ENCODE measurements around the gene EYA2.

The EYA2 gene

DNA sequence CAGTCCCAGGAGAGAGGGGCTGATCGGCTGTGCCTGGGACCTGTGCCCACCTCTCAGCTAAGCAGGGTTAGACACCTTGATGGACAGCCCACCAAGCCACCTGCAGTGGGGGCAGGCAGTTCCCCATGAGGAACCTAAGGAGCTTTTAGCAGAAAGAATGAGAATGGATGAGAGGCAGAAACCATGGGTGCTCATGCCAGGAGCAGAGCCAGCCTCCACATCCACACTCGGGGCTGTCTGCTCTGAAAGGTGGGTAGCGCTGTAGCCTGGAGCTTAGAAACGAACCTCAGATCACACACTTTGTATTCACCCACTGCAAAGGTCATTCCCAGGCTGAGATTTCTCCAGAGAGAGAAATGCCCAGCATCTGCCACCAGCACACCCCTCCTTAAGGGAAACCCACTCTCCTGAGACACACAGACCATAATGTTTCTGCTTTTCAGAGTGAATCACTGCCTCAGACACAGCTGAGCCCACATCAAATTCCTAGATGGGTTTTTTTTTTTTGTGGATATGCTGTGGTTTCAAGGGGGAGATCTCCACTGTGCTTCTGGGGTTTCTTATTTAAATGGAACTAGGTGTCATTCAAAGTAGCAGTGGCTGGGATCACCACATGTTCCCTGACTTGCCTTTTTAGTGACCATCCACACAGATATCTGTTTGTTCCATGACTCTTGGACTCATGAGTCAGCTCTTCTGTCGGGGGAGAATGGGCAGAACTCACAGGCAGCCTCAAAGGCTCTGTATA lies 218.9 kb downstream of the EYA2 start:
- no peak for DNase-seq (ENCODE audit: extremely low read depth, low read depth)
- TF ChIP-seq, protein P1, sequence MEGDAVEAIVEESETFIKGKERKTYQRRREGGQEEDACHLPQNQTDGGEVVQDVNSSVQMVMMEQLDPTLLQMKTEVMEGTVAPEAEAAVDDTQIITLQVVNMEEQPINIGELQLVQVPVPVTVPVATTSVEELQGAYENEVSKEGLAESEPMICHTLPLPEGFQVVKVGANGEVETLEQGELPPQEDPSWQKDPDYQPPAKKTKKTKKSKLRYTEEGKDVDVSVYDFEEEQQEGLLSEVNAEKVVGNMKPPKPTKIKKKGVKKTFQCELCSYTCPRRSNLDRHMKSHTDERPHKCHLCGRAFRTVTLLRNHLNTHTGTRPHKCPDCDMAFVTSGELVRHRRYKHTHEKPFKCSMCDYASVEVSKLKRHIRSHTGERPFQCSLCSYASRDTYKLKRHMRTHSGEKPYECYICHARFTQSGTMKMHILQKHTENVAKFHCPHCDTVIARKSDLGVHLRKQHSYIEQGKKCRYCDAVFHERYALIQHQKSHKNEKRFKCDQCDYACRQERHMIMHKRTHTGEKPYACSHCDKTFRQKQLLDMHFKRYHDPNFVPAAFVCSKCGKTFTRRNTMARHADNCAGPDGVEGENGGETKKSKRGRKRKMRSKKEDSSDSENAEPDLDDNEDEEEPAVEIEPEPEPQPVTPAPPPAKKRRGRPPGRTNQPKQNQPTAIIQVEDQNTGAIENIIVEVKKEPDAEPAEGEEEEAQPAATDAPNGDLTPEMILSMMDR (IDR thresholded peaks at IDR 0.05; ENCODE audit: low read depth, low read length), result no peak

DNA sequence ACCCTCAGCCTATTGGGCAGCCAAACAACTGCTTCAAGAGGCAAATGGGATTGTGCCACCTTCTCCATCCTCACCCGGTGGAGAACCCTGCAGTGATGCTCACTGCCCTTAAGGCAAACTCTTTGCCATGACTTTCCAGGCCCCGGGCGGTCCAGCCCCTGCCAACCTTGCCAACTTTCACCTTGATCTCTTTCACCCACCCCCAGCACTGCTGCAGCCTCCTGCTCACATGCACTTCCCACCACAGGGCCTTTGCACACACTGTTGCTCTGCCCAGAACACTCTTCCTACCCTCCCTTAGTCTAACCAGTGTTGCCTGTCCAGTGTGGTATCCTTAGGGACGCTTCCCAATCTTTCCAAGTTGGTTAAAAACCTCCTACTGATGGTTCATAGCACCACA lies 221.1 kb downstream of the EYA2 start:
- DNase-seq (ENCODE audit: extremely low read depth, low read depth), result no peak
- TF ChIP-seq, protein P1 (IDR thresholded peaks at IDR 0.05; ENCODE audit: low read depth, low read length), result no peak

DNA sequence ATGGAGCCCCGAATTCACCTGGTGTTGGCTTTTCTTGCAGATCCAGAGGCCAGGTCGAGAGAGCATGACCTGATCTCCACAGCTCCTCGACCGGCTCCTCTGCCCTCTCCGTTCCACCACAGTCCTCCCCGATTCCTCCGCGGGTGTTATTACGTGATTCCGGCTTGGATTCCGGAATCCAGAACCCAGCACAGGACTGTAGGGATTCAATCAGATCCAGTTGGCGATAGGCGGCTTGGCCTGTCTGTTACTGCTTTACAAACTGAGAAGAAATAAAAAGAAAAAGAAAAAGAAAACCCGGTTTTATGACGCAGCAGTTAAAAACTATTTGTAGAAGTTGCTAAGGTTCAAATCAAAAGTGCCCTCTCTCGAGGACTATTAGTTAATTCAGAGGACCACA lies 222.7 kb downstream of the EYA2 start:
- TF ChIP-seq, protein P1 (IDR thresholded peaks at IDR 0.05; ENCODE audit: low read depth, low read length), result no peak
- no peak for DNase-seq (ENCODE audit: extremely low read depth, low read depth)

DNA sequence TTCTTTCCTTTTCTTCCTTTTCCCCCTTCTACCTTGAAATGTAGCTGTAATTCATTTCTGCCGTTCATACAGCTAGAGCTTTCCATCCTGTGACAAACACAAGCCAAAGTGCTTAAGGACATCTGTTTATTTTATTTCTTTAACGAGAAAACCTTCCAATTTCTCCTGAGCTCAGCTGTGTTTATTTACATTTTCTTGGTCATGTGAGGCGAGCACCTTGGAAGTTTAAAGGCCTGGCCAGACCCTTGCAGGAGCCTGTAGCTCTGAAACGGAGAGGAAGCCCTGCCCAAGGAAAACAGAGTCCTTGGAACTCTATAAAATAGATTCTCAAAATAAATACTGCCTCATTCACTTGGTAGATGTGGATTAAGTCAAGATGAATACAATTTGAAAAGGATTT lies 223.1 kb downstream of the EYA2 start:
- TF ChIP-seq, protein P1 (IDR thresholded peaks at IDR 0.05; ENCODE audit: low read depth, low read length), result no peak
- DNase-seq (ENCODE audit: extremely low read depth, low read depth), result no peak

DNA sequence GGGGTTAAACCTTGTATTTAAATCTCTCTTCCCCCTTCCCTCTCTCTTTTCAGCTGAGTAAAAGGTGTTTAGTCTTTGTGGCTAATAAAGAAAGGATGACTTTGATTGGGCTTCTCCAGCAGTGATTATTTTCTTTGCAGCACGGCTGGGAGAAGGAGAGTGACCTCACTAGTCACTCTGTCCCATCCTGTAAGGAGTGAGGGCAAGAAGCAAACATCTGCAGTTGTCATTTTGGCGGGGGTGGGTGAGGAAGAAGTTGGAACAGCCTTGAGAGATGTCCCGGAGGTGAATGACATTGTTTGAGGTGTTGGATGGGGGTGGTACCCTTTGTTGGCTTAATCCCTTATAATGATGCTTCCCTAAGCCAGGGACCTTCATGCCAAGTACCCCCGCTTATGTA lies 223.6 kb downstream of the EYA2 start:
- no peak for DNase-seq (ENCODE audit: extremely low read depth, low read depth)
- TF ChIP-seq, protein P1 (IDR thresholded peaks at IDR 0.05; ENCODE audit: low read depth, low read length), result no peak

DNA sequence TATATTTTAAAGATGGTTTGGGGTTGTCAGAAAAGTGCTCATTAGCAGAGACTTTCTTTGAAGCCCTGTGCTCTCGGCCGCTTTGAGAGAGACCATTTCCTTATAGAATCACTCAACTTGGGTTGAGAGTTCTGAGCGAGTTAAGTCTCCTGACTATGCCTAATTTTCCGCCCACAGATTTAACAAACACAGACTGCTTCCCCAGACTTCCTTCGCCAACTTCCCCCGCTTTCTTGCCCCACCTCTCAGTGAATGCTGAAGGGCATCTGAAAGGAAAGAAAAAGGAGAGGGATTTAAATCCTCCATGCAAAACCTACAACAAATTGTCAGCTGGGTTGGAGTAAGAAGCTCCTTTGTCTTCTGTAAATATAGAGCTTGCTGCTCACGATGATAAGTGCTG lies 224.0 kb downstream of the EYA2 start:
- TF ChIP-seq, protein P1 (IDR thresholded peaks at IDR 0.05; ENCODE audit: low read depth, low read length), result no peak

DNA sequence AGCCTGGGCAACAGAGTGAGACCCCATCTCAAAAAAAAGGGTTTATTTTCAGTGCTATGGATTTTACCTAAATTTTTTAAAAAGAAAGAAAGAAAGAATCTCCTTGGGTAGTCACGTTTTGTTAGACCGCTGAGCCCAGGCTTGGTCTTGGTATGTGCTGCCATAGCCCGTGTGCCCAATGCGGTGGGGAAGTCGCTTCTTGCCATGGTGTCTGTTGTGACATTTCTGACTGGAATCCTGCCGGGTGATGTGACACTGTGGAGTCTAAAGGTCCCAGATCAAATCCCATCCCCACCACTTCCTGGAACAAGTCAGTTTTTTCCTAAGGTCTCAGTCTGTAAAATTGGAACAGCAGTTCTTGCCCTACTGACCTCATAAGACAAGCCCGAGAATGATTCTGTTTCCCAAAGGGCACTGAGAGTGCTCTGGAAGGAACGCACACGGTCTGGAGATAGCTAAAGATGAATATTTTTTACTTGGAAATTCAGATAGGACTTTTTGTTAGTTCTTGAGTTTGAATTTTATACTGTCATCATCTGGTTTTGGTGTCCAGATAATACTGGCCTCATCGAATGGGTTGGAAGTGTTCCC lies 225.8 kb downstream of the EYA2 start:
- DNase-seq (ENCODE audit: extremely low read depth, low read depth), result no peak
- TF ChIP-seq, protein P1 (IDR thresholded peaks at IDR 0.05; ENCODE audit: low read depth, low read length), result no peak

More for the DNA sequence above, 224.0 kb downstream of the EYA2 start:
- DNase-seq (ENCODE audit: extremely low read depth, low read depth), result no peak

All from AG09319 (cell line).